Osteocyte (in vitro differentiated cells): ENCODE data around the gene CGREF1. TPM values are rescaled to one million over a fixed set of nuclear protein-coding genes. Genes with fewer than 3 reads are reported as not detected.

Experiments used
- DNase-seq: peaks from one replicate; pipeline ENCODE4 v3.0.0; 2021; ENCODE audit warnings: mixed read lengths; ENCODE audit not compliant: unreplicated experiment; ENCODE audit errors: extremely low spot score
- H3K27ac Mint-ChIP-seq: one replicate; pipeline ENCODE4 v1.8.0; 2021; ENCODE audit warnings: mild to moderate bottlenecking, mixed read lengths; ENCODE audit not compliant: unreplicated experiment
- H3K27me3 Mint-ChIP-seq: one replicate; pipeline ENCODE4 v1.8.0; 2021; ENCODE audit warnings: mixed read lengths; ENCODE audit not compliant: unreplicated experiment
- H3K36me3 Mint-ChIP-seq: one replicate; pipeline ENCODE4 v1.8.0; 2021; ENCODE audit warnings: mixed read lengths; ENCODE audit not compliant: unreplicated experiment
- H3K4me1 Mint-ChIP-seq: one replicate; pipeline ENCODE4 v1.8.0; 2021; ENCODE audit warnings: mixed read lengths; ENCODE audit not compliant: unreplicated experiment
- H3K4me3 Mint-ChIP-seq: one replicate; pipeline ENCODE4 v1.8.0; 2021; ENCODE audit warnings: mild to moderate bottlenecking, moderate library complexity, mixed read lengths; ENCODE audit not compliant: unreplicated experiment
- H3K9me3 Mint-ChIP-seq: one replicate; pipeline ENCODE4 v1.8.0; 2021; ENCODE audit warnings: mixed read lengths; ENCODE audit not compliant: unreplicated experiment
- CTCF ChIP-seq: fragments of 200-600 bp; sonication (generic); IDR thresholded peaks from 2 replicates; pipeline ENCODE4 v1.5.0; 2021; ENCODE audit warnings: antibody characterized with exemption, mild to moderate bottlenecking, moderate library complexity
- total RNA-seq: library from RNA; stranded (reverse); gene quantifications from 2 replicates; pipeline ENCODE4 v1.2.1, GENCODE V29; 2021

CGREF1 gene
- total RNA-seq, 1 donor from 2014 or later, result 1.9 TPM

GRCh38 chr2:27059141-27059820, 59.6 kb downstream of the CGREF1 start:
- no peaks in the 10 kb centered on the region for H3K4me1 Mint-ChIP-seq
- H3K27ac Mint-ChIP-seq, result no peak overlapping the region
- no peaks in the 10 kb centered on the region for H3K9me3 Mint-ChIP-seq
- peaks cover 21% of the 10 kb centered on the region for H3K36me3 Mint-ChIP-seq
- H3K4me3 Mint-ChIP-seq, result no peak overlapping the region
- TF ChIP-seq CTCF, result no peak
- H3K27me3 Mint-ChIP-seq, result no peaks in the 10 kb centered on the region
- no peak for DNase-seq

GRCh38 chr2:27058210-27058609, 60.7 kb downstream of the CGREF1 start:
- H3K9me3 Mint-ChIP-seq, result no peaks in the 10 kb centered on the region
- H3K36me3 Mint-ChIP-seq, result peaks cover 24% of the 10 kb centered on the region
- H3K4me3 Mint-ChIP-seq, result no peak overlapping the region
- no peak for TF ChIP-seq CTCF
- DNase-seq, result no peak
- H3K4me1 Mint-ChIP-seq, result no peaks in the 10 kb centered on the region
- no peaks in the 10 kb centered on the region for H3K27me3 Mint-ChIP-seq
- H3K27ac Mint-ChIP-seq, result no peak overlapping the region

GRCh38 chr2:27057184-27057583, 61.7 kb downstream of the CGREF1 start:
- H3K9me3 Mint-ChIP-seq, result no peaks in the 10 kb centered on the region
- no peak overlapping the region for H3K27ac Mint-ChIP-seq
- H3K4me1 Mint-ChIP-seq, result peaks cover 8% of the 10 kb centered on the region
- no peak for TF ChIP-seq CTCF
- no peaks in the 10 kb centered on the region for H3K27me3 Mint-ChIP-seq
- H3K36me3 Mint-ChIP-seq, result peaks cover 24% of the 10 kb centered on the region
- no peak for DNase-seq
- no peak overlapping the region for H3K4me3 Mint-ChIP-seq

GRCh38 chr2:27054721-27055120, 64.2 kb downstream of the CGREF1 start:
- H3K4me3 Mint-ChIP-seq, result no peak overlapping the region

GRCh38 chr2:27053776-27054175, 65.2 kb downstream of the CGREF1 start:
- Mint-ChIP-seq H3K36me3 (peaks cover 18% of the 10 kb centered on the region), H3K9me3 (no peaks in the 10 kb centered on the region), H3K4me1 (peaks cover 17% of the 10 kb centered on the region), H3K4me3 (no peak overlapping the region), H3K27me3 (no peaks in the 10 kb centered on the region), H3K27ac (no peak overlapping the region)
- no peak for TF ChIP-seq CTCF
- no peak for DNase-seq

More at GRCh38 chr2:27054721-27055120, 64.2 kb downstream of the CGREF1 start:
- Mint-ChIP-seq H3K9me3 (no peaks in the 10 kb centered on the region), H3K4me1 (peaks cover 10% of the 10 kb centered on the region), H3K27me3 (no peaks in the 10 kb centered on the region), H3K36me3 (peaks cover 20% of the 10 kb centered on the region), H3K27ac (no peak overlapping the region)
- DNase-seq, result no peak
- TF ChIP-seq CTCF, result no peak
